H9 (cell line): ENCODE results near the gene LMNTD2. TPM values are rescaled to one million over a fixed set of nuclear protein-coding genes. Genes with fewer than 3 reads are reported as not detected.
A peak's percentile ranks its signal among the peaks of the same experiment; 100 is the strongest.

Source experiments
- DNase-seq: peaks from one replicate; pipeline ENCODE4 v3.0.0-alpha.2; 2017
- H2AFZ ChIP-seq: one replicate; pipeline ENCODE4 v1.6.1; 2013; ENCODE audit warnings: mild to moderate bottlenecking, low read length, control low read depth, moderate library complexity
- H2AK5ac ChIP-seq: 2 replicates; pipeline ENCODE4 v1.6.1; 2013; ENCODE audit warnings: low read length, control low read depth, mixed read lengths; ENCODE audit not compliant: insufficient read length
- H2BK120ac ChIP-seq: one replicate; pipeline ENCODE4 v1.6.1; 2013; ENCODE audit warnings: low read depth, mild to moderate bottlenecking, low read length, control low read depth, inconsistent platforms; ENCODE audit not compliant: poor library complexity, severe bottlenecking
- H2BK12ac ChIP-seq: 2 replicates; pipeline ENCODE4 v1.6.1; 2013; ENCODE audit warnings: low read length, control low read depth, mixed read lengths, low read depth; ENCODE audit not compliant: insufficient read length
- H2BK15ac ChIP-seq: 2 replicates; pipeline ENCODE4 v1.6.1; 2013; ENCODE audit warnings: low read depth, low read length, control low read depth
- H2BK20ac ChIP-seq: one replicate; pipeline ENCODE4 v1.6.1; 2013; ENCODE audit warnings: low read depth, mild to moderate bottlenecking, low read length, control low read depth, inconsistent platforms; ENCODE audit not compliant: poor library complexity, severe bottlenecking
- H2BK5ac ChIP-seq: 2 replicates; pipeline ENCODE4 v1.6.1; 2013; ENCODE audit warnings: low read length, control low read depth, mixed read lengths; ENCODE audit not compliant: insufficient read length
- H3K14ac ChIP-seq: 2 replicates; pipeline ENCODE4 v1.6.1; 2013; ENCODE audit warnings: low read length, control low read depth; ENCODE audit not compliant: insufficient read depth
- H3K18ac ChIP-seq: 2 replicates; pipeline ENCODE4 v1.6.1; 2013; ENCODE audit warnings: low read depth, mild to moderate bottlenecking, mixed read lengths, low read length, control low read depth; ENCODE audit not compliant: insufficient read length
- H3K23ac ChIP-seq: 2 replicates; pipeline ENCODE4 v1.6.1; 2013; ENCODE audit warnings: low read length, control low read depth, mixed read lengths, low read depth; ENCODE audit not compliant: insufficient read length
- H3K23me2 ChIP-seq: 2 replicates; pipeline ENCODE4 v1.6.1; 2013; ENCODE audit warnings: low read depth, mild to moderate bottlenecking, mixed read lengths, low read length, control low read depth; ENCODE audit not compliant: insufficient read length, poor library complexity, severe bottlenecking
- H3K27ac ChIP-seq: 2 replicates; pipeline ENCODE4 v1.5.1; 2013; ENCODE audit warnings: low read length, control low read depth, mixed read lengths, low read depth; ENCODE audit not compliant: insufficient read length
- H3K27me3 ChIP-seq: 2 replicates; pipeline ENCODE4 v1.6.1; 2013; ENCODE audit warnings: low read length, control low read depth, inconsistent platforms; ENCODE audit not compliant: insufficient read depth
- H3K4ac ChIP-seq: 2 replicates; pipeline ENCODE4 v1.6.1; 2013; ENCODE audit warnings: low read depth, mild to moderate bottlenecking, control low read depth, inconsistent platforms, low read length, moderate library complexity
- H3K4me1 ChIP-seq: 2 replicates; pipeline ENCODE4 v1.6.1; 2013; ENCODE audit warnings: low read length, control low read depth, inconsistent platforms; ENCODE audit not compliant: insufficient read depth
- H3K4me2 ChIP-seq: 2 replicates; pipeline ENCODE4 v1.6.1; 2013; ENCODE audit warnings: low read length, control low read depth, mixed read lengths; ENCODE audit not compliant: insufficient read length, insufficient read depth
- H3K56ac ChIP-seq: 2 replicates; pipeline ENCODE4 v1.6.1; 2013; ENCODE audit warnings: low read depth, mild to moderate bottlenecking, mixed read lengths, low read length, control low read depth; ENCODE audit not compliant: insufficient read length
- H3K79me1 ChIP-seq: 2 replicates; pipeline ENCODE4 v1.6.1; 2013; ENCODE audit warnings: low read depth, mild to moderate bottlenecking, moderate library complexity, low read length, control low read depth, inconsistent platforms; ENCODE audit not compliant: insufficient read depth, poor library complexity, severe bottlenecking
- H3K79me2 ChIP-seq: 2 replicates; pipeline ENCODE4 v1.6.1; 2013; ENCODE audit warnings: low read length, control low read depth, inconsistent platforms; ENCODE audit not compliant: insufficient read depth
- H3K9ac ChIP-seq: 2 replicates; pipeline ENCODE4 v1.6.1; 2013; ENCODE audit warnings: low read length, control low read depth, mixed read lengths; ENCODE audit not compliant: insufficient read length; ENCODE audit errors: extremely low read depth
- H3K9me3 ChIP-seq: one replicate; pipeline ENCODE4 v1.6.1; 2013; ENCODE audit warnings: low read depth, low read length, inconsistent platforms; ENCODE audit not compliant: control insufficient read depth
- H3T11ph ChIP-seq: one replicate; pipeline ENCODE4 v1.6.1; 2013; ENCODE audit warnings: mild to moderate bottlenecking, low read length, control low read depth, inconsistent platforms
- H4K20me1 ChIP-seq: one replicate; pipeline ENCODE4 v1.6.1; 2013; ENCODE audit not compliant: control insufficient read depth, insufficient read length, insufficient read depth
- H4K5ac ChIP-seq: 2 replicates; pipeline ENCODE4 v1.6.1; 2013; ENCODE audit warnings: low read depth, mild to moderate bottlenecking, mixed read lengths, low read length, control low read depth; ENCODE audit not compliant: insufficient read length
- H4K8ac ChIP-seq: replicated peaks from 2 replicates; pipeline ENCODE4 v1.6.1; 2013; ENCODE audit warnings: low read length, control low read depth, mixed read lengths, low read depth; ENCODE audit not compliant: insufficient read length
- H4K91ac ChIP-seq: 2 replicates; pipeline ENCODE4 v1.6.1; 2013; ENCODE audit warnings: low read depth, mild to moderate bottlenecking, moderate library complexity, mixed read lengths, low read length, control low read depth; ENCODE audit not compliant: insufficient read length
- H3K27ac Mint-ChIP-seq, 3 experiments: 2 replicates in 2 of 3; 3 replicates in 1 of 3; pipeline ENCODE4 v1.8.0; 2020 to 2021; ENCODE audit warnings: mixed read lengths in 3 of 3, mild to moderate bottlenecking in 1 of 3, moderate library complexity in 1 of 3
- H3K27me3 Mint-ChIP-seq: 2 replicates; pipeline ENCODE4 v1.8.0; 2021; ENCODE audit warnings: low read depth, mild to moderate bottlenecking, moderate library complexity, mixed read lengths
- H3K36me3 Mint-ChIP-seq, 3 experiments: 2 replicates in 2 of 3; 3 replicates in 1 of 3; pipeline ENCODE4 v1.8.0; 2020 to 2021; ENCODE audit warnings: low read depth in 3 of 3, mixed read lengths in 3 of 3; ENCODE audit not compliant: insufficient read depth in 1 of 3
- H3K4me1 Mint-ChIP-seq, 2 experiments: 2 replicates each; pipeline ENCODE4 v1.8.0; 2020; ENCODE audit warnings: mixed read lengths in 2 of 2
- H3K4me3 Mint-ChIP-seq, 2 experiments: 2 replicates in 1 of 2; 3 replicates in 1 of 2; pipeline ENCODE4 v1.8.0; 2020 to 2021; ENCODE audit warnings: mild to moderate bottlenecking in 2 of 2, mixed read lengths in 2 of 2, moderate library complexity in 1 of 2
- H3K9me3 Mint-ChIP-seq, 2 experiments: 2 replicates in 1 of 2; 3 replicates in 1 of 2; pipeline ENCODE4 v1.8.0; 2020; ENCODE audit warnings: mild to moderate bottlenecking in 2 of 2, mixed read lengths in 2 of 2, moderate library complexity in 1 of 2
- WGBS: extraction: QIAGEN DNeasy Blood & Tissue Kit; methylation state at CpG from one replicate; pipeline ENCODE4 v1.1.7; 2013; ENCODE audit warnings: missing lambda C conversion rate, low lambda C conversion rate, mixed read lengths; ENCODE audit not compliant: insufficient read length; ENCODE audit errors: extremely low coverage; 5-methylcytosine and 5-hydroxymethylcytosine counted together
- total RNA-seq: library from RNA; stranded (reverse); gene quantifications from 2 replicates; pipeline ENCODE4 v1.2.1, GENCODE V29; 2021
- TF ChIP-seq, protein P1 (sequence below): fragments of 200-600 bp; sonication (generic); conservative IDR thresholded peaks from 3 replicates; pipeline ENCODE4 v1.8.0; 2021; ENCODE audit warnings: antibody characterized with exemption, mild to moderate bottlenecking

The LMNTD2 gene
- total RNA-seq, 1 experiment from 2014 or later, result 4.7 TPM

GRCh38 chr11:534396-535209 lies 25.9 kb downstream of the LMNTD2 start:
- no peak overlapping the region for H4K8ac ChIP-seq
- no peak overlapping the region for H3K56ac ChIP-seq
- peak overlapping the region; percentile 65 to 76 for H3K4me3 Mint-ChIP-seq
- H4K20me1 ChIP-seq, result no peaks in the 10 kb centered on the region
- no CpG with 5 or more reads among the region's 66 CpGs for WGBS
- no peaks in the 10 kb centered on the region for H3K27me3 ChIP-seq
- H3K4ac ChIP-seq, result no peak overlapping the region
- no peak overlapping the region for H2BK20ac ChIP-seq
- H3K4me1 ChIP-seq, result no peaks in the 10 kb centered on the region
- H3K4me2 ChIP-seq, result peak overlapping the region; percentile 47
- H3K23ac ChIP-seq, result no peak overlapping the region
- peaks cover 0 to 2% of the 10 kb centered on the region in 2 experiments; a peak in 1 of 5 replicates for H3K9me3 Mint-ChIP-seq
- peaks cover 19% of the 10 kb centered on the region for H3K23me2 ChIP-seq
- no peak overlapping the region for H2BK120ac ChIP-seq
- no peak overlapping the region for H3K18ac ChIP-seq
- no peak overlapping the region for H3T11ph ChIP-seq
- no peak overlapping the region for H2AFZ ChIP-seq
- H3K79me2 ChIP-seq, result no peaks in the 10 kb centered on the region
- H3K27ac Mint-ChIP-seq, result no peak overlapping the region
- no peak overlapping the region for H2AK5ac ChIP-seq
- no peak overlapping the region for H2BK12ac ChIP-seq
- H3K27ac ChIP-seq, result no peak overlapping the region
- no peak overlapping the region for H2BK5ac ChIP-seq
- no peak overlapping the region for H3K14ac ChIP-seq
- peaks cover 16% of the 10 kb centered on the region for H3K27me3 Mint-ChIP-seq
- peaks cover 5 to 18% (median 10%) of the 10 kb centered on the region in 3 experiments; a peak in 5 of 7 replicates for H3K36me3 Mint-ChIP-seq
- no peak overlapping the region for H4K91ac ChIP-seq
- peaks cover 6 to 8% of the 10 kb centered on the region in 2 experiments; a peak in 2 of 4 replicates for H3K4me1 Mint-ChIP-seq
- TF ChIP-seq, protein P1, sequence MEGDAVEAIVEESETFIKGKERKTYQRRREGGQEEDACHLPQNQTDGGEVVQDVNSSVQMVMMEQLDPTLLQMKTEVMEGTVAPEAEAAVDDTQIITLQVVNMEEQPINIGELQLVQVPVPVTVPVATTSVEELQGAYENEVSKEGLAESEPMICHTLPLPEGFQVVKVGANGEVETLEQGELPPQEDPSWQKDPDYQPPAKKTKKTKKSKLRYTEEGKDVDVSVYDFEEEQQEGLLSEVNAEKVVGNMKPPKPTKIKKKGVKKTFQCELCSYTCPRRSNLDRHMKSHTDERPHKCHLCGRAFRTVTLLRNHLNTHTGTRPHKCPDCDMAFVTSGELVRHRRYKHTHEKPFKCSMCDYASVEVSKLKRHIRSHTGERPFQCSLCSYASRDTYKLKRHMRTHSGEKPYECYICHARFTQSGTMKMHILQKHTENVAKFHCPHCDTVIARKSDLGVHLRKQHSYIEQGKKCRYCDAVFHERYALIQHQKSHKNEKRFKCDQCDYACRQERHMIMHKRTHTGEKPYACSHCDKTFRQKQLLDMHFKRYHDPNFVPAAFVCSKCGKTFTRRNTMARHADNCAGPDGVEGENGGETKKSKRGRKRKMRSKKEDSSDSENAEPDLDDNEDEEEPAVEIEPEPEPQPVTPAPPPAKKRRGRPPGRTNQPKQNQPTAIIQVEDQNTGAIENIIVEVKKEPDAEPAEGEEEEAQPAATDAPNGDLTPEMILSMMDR, result no peak
- no peaks in the 10 kb centered on the region for H3K79me1 ChIP-seq
- peak; percentile 37 for DNase-seq
- H3K9ac ChIP-seq, result no peak overlapping the region
- H2BK15ac ChIP-seq, result no peak overlapping the region
- H4K5ac ChIP-seq, result no peak overlapping the region
- H3K9me3 ChIP-seq, result no peaks in the 10 kb centered on the region
